ENCODE results near the gene CLDN2.
"Not testable (repeated sequence)": the region's sequence is repeated elsewhere in the genome, so short reads cannot be mapped to it uniquely, and the experiment has no call there.

The CLDN2 gene, protein sequence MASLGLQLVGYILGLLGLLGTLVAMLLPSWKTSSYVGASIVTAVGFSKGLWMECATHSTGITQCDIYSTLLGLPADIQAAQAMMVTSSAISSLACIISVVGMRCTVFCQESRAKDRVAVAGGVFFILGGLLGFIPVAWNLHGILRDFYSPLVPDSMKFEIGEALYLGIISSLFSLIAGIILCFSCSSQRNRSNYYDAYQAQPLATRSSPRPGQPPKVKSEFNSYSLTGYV

DNA sequence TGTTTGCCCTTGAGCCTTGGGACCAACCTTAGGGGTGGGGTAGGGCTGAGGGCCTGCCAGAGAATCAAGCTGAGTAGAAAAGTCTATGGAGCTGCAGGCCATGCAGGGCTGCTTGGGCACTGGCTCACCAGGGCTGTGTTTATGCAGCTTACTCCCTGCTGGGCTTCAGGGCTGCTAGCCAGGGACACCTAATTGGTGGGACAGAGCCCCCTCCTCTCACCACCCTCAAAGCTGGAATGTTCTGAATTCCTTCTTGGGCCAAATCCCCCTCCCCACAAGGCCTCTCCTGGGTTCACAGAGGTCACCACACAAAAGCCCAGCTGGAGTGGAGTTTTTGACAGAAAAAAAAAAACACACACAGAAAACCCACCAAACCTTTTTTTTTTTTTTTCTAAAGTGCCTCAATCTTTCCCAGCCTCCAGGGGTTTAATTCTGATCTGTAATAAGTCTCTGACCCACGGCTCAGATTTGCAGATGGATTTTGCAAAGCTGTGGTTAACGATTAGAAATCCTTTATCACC, at the start of gene CLDN2:
TSS of gene CLDN2 (plus strand) at position 471 of the 521 bp plus-strand sequence. CDS start 7,827 bp downstream, outside the sequence.
- DNase-seq (ENCODE audit: low spot score), result no peak

DNA sequence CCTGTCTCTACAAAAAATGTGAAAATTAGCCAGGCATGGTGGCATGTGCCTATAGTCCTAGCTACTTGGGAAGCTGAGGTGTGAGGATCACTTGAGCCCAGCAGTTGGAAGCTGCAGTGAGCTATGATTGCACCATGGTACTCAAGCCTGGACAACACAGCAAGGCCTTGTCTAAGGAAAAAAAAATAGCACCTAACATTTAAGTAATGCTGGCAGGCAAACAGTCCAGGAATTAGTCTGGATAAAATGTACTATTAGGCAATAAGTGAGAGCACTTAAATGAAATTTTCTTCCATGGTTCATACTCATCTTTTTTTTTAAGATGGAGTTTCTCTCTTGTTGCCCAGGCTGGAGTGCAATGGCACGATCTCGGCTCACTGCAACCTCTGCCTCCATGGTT, 47.4 kb upstream of the CLDN2 start:
- DNase-seq (ENCODE audit: low spot score), result not testable (repeated sequence)

DNA sequence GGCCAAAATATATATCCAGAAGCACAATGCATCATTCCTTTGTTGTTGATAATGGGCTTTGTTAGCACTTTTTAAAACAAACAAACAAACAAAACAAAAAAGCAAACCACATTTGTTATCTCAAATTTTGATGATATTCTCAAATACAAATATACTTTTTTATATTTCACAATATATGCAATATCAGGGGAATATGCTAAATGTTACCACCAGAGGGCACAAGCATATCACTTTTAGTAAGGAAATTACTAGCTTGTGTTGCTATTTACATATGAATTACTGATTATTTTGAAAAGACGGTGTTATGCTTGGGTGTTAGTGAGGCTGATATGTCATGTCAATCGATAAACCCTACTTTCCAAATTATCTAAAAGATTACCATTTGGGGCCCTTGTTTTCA, 46.1 kb upstream of the CLDN2 start:
- DNase-seq (ENCODE audit: low spot score), result no peak

DNA sequence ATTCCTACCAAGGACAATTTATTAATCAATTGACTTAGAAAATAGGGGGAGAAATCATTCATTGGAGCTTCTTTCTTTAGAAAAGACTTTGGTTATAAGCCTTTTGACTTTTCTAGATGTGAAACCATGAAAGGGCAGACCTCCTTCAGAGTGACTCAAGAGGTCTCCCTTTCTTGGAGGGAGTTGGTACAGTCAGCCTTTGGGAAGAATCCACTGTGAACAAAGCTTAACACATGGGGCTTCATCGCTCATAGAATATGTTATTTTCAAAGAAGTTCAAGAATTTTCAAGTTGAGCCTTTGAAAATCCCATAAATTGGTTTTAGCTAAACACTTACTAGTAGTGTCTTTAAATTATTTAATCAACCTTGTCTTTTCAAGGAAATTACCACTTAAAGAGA, 45.1 kb upstream of the CLDN2 start:
- no peak for DNase-seq (ENCODE audit: low spot score)

DNA sequence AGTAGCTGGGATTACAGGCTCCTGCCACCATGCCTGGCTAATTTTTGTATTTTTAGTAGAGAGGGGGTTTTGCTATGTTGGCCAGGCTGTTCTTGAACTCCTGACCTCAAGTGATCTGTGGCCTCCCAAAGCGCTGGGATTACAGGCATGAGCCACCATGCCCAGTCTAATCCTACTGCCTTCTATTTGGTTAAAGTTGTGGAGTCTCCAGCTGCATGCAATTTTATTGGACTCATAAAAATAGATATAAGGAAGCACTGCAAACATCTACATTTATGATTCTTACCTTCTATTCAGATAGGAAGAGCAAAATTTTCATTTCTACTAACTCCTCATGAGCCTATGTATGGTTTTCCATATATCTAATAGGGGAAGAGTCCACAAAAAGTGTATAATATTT, 30.7 kb upstream of the CLDN2 start:
- no peak for DNase-seq (ENCODE audit: low spot score)

DNA sequence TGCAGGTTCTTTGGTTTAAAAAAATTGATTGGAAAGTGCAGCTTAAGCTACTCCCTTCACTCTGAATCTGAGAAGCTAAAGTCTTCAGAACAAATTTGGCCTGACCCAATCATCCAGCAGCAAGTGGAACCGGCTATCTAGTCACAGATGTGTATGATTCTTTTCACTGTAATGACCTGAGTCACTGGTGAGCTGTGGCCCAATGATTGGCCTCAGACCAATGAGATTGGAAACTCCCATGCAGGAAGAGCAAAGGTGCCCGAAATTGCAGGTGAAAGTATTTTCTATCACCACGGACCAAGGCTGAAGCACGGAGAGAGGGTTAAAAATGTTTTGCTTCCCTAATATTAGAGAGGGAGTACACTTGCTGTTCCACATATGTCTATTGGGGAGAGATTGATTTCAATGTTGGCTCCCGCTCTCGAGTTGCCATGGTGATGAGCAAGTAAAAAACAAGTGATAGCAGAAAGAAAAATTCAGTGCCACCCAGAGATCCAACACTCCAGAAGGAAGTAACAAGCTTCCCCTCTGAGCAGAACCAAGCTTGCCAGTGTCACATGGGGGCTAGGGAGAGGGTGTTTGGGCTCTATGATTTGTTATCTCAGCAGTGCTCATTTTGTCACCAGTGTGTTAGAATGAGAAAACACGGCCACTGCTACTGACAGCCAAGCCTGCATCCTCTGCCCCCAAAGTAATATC, 28.3 kb upstream of the CLDN2 start:
- DNase-seq (ENCODE audit: low spot score), result no peak

DNA sequence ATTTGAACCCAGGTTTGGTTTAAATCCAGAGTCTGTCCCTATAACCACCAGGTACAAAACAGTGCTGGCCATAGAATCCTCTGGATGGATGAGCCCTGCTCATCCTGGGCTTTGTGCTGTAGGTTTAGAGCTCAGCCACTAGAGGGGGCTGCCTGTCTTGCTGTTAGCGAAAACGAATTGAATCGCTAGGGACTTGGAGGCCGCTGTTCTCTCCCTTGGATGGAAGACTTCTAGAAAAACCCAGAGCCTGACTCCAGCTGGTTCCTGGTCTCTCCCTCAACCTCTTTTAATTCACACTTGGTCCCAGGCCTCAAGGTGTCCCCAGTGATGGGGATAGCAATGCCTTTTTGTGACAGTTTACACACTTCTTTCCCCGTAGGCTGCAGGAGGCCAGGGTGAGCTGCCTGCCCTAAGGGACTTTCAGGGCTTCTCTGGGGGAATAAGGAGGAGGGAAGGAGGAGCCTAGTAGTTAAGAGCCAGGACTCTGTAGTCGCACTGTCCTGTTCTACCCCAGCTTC, 25.8 kb upstream of the CLDN2 start:
- DNase-seq (ENCODE audit: low spot score), result peak; percentile 49

DNA sequence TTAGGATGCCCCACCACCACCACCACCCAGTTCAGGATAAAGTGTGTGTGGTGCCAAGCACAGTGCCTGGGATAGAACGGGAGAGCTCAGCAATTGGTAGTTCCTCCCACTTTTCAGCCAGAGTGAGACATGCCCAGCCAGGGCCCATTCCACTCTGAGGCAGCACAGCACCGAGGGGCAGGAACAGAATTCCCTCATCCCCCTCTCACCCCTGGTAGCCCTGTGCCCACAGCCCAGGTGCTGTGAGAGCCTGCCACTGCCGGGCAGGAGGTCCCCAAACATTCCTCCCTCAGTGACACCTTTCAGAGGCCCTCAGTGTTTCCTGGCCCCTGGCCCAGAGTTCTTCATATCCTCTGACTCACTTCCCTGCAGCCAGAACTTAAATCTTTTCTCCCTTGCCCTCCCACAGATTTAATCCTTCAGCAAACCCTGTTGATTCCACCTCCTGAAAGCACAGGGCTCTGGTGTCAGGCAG, 25.2 kb upstream of the CLDN2 start:
- DNase-seq (ENCODE audit: low spot score), result peak; percentile 15

DNA sequence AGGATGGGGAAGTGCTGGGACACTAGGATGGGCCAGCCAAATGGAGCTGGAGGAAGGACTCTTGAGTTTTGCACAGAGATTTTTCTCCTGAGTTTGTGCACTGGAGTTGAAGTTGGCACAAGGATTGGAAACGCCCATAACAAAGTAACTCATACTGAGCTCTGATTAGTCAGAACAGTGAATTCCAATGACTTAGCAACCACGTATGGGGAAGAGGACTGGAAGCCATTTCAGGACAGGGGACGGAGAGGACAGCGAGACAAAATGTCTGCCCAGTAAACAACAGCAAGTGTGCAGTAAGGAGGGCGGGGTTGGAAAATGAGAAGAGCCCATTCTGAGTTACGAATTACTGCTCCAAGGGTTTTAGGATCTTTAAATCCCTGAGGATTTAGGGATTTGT, 22.9 kb upstream of the CLDN2 start:
- no peak for DNase-seq (ENCODE audit: low spot score)

DNA sequence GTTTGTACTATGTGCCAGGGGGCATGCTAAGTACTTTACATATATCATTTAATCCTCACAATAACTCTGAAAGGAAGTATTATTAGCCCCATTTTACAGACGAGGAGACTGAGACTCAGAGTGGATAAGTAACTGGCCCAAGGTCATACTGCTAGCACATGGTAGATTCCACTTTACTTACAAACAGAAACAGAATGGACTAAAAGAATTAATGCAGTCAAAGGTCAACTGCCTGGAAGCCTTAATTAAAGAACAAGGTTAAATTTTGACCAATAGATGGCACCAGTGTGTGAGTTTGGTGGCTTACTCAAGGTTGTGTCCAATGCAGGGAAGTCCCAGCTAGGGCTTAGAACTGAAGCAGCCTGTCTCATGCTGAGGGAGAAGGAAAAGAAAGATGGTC, 21.7 kb upstream of the CLDN2 start:
- DNase-seq (ENCODE audit: low spot score), result peak; percentile 20

DNA sequence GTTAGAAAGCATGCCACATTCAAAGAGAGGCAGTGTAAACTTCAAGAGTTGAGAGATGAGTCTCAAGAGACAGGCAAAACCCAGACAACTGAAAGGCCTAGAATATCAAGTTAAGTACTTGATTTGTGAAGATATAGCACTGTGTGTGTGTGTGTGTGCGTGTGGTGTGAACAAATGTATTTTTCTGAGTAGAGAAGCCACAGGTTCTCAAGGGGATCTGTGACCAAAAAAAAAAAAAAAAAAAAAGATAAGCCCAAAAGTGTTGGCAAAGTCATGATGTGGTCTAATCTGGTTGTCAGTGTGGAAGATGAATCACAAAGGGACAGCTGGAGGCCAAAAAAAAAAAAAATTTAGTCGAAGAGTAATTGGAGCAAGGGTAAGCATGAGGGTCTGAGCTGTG, 20.9 kb upstream of the CLDN2 start:
- DNase-seq (ENCODE audit: low spot score), result no peak

DNA sequence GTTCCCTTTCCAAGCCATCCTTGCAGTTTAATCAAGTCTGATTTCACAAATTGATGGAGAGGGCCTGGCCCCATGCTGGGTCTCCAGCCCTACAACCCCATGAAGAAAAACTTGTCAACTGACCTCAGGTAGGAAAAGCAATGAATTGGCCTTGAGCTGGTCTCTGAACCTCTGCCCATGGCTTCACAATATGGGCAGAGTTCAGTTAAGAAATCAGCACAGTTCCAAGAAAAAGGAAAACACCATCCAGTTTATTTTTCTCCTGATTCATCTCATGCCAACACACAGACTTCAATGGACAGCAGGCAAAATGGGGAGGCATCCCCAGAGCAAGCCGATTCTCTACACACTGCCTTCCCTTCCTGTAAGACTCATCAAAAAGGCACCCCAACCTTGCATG, 20.4 kb upstream of the CLDN2 start:
- DNase-seq (ENCODE audit: low spot score), result no peak

DNA sequence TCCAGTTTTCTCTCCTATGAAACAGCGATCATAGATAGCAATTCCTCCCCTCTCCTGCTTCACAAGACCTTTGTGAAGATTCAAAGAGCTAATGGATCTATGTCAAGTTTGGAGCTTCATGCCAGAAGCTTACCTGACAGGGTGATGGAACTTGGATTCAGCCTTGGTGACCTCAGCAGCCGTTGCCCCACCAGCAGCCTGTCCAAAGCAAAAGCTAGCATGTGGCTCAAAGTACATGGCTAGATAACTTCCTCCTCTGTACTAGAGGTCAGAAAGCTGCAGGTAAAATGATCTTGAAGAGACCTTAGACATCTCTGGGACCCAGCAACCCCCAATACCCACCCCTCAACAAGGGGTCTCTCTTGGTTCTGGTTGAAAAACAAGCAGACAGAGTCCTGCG, 18.9 kb upstream of the CLDN2 start:
- DNase-seq (ENCODE audit: low spot score), result no peak

DNA sequence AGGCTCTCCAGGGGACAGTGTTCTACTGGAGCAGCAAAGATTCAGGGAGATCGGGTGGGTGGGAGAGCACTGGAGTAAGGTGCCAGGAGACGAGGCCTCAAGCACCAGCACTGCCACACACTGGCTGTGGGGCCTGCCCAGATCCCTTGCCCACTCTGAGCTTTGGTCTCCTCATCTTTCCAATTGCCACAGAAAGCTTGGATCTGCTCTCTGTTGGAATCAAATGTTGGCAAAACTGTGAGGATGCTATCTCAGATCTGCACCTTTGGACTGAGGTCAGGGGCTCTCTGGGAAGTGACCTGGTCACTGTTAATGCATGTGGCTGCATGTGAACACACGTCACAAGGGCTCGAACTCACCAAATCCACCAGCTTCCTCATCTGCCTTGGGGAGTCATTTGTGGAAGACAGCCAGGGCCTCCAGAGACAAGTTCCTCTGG, 18.4 kb upstream of the CLDN2 start:
- DNase-seq (ENCODE audit: low spot score), result no peak

DNA sequence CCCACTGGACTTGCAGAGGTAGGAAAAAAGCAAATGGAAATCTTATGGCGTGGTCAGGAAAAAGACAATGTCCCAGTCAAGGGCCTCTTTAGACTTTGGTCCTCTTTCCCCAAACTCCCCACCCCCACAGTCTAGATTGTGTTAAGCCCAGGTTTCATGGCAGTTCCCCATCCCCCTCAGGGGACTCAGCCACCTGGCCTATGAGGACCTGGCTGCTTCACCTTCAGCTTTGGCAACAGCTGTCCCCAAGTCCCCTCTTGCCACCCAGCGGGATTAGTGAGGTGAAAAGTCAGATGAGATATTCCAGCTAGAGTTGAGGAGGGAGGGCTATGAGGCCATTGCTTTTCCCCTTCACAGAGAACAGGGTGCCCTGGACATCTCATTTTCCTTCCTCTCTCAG, 17.5 kb upstream of the CLDN2 start:
- DNase-seq (ENCODE audit: low spot score), result no peak

DNA sequence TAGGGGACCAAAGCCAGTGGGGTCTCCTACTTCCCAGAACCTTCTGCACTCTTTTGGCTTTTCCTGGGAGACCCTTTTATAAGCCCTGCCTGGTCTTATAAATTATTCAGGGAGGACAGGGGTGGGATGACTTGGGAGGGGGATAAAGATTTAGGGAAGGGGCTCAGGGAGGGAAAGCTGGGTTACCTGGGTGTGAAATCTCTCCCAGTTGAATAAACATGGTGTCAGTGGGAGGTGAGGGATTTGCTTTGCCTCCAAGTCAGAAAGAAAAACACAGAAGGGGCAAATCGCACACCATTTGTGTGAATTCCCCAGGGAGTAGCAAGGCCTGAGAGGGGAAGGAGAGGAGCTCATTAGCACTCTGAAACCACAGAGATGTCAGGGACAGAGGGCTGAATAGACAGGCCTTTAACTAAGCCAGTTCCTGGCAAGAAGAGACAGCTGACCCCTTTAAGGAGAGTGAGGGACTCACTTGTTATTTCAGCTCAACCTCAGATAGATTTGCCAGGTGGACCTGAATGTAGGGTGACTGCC, 16.8 kb upstream of the CLDN2 start, which contains the start of gene RIPPLY1:
TSS of gene RIPPLY1 (minus strand) at position 51 of the 534 bp plus-strand sequence. CDS start 54 bp downstream, outside the sequence.
- DNase-seq (ENCODE audit: low spot score), result no peak

DNA sequence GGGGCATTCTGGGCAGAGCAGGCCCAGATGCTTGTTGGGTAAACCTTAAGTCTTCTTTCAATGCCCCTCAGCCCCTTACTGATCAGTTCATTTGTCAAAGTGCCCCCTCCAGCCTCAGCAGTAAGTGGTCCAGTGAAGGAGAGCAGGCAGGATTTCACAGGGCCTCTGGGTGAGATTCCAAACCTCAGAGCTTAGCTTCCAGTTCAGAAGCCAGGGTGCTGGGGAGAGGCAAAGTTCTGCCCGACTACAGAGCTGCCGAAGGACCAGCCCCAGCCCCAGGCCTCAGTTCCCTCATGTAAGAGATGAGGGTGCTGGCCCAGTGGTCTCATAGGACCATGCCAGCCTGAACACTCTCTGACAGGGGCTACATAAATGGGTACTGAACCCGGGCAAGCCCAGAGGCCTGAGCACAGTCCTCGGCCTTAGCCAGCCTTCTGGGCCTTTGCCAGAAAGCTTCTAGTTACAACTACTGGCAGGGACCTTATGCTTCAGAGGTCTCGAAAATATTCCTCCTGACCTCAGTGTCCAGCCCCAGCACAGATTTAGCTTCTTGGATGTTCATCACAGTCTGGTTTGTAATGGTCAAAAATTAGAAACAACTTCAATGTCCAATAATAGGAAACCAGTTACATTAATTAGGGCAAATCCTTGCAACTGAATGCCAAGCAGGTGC, 16.2 kb upstream of the CLDN2 start:
- DNase-seq (ENCODE audit: low spot score), result no peak

DNA sequence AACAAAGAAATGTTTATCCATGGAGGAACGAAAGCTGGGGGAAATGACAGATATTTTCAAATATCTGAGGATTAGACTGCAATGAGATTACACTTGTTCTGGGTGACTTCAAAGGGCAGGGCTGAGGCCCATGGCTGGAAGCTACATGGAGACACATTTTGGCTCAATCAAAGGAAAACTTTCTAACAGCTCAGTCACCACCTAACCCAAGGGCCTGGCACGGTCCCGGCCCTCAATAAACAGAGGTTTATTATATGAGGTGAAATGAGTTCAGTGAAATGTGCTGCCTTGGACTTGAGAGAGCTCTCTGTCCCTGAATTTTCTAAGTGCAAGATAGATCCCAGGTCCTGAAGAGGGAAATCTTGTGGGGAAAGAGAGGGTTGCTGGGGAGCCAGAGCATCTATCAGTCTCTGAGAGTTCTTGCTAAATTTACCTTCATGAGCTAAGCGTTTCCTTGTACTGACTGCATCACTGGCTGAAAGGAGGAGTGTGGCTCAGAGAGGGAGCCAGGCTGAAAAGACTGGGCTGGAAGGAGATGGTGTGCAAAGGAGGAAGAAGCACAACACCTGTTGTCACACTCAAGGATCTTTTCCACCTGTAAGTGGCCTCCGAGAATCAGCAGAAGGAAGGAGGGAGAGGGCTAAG, 15.0 kb upstream of the CLDN2 start:
- no peak for DNase-seq (ENCODE audit: low spot score)

DNA sequence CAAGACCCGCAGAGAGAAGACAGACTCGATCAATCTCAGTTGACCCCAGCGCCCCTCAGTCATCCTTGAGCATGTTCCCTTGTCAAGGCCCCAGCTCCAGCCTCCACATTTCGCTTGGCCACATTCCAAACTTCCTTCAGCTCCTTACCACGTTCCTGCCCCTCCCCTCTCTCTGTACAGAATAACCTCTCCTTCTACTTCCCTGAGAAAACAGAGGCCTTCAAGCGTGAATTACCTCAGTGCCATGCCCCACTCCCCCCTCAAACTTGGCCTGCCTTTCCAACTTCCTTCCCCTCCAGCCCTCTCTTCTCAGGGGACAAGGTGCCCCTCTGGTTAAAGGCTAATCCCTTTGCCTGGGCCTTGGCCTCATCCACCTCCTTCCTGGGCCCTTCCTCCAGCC, 13.8 kb upstream of the CLDN2 start:
- DNase-seq (ENCODE audit: low spot score), result no peak

DNA sequence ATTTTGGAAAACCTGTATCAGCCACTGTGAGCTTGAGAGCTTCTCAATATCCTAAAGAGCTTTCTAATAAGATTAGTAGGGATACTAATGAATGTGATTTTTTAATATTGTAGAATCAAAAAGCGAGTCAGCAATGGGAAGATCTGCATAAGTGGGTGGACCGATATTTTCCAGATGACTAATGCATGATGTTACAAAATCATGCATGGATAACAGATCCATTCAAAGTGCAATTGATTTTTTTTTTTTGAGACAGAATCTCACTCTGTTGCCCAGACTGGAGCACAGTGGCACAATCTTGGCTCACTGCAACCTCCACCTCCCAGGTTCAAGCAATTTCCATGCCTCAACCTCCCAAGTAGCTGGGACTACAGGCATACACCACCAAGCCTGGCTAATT, 7.3 kb upstream of the CLDN2 start:
- DNase-seq (ENCODE audit: low spot score), result no peak

DNA sequence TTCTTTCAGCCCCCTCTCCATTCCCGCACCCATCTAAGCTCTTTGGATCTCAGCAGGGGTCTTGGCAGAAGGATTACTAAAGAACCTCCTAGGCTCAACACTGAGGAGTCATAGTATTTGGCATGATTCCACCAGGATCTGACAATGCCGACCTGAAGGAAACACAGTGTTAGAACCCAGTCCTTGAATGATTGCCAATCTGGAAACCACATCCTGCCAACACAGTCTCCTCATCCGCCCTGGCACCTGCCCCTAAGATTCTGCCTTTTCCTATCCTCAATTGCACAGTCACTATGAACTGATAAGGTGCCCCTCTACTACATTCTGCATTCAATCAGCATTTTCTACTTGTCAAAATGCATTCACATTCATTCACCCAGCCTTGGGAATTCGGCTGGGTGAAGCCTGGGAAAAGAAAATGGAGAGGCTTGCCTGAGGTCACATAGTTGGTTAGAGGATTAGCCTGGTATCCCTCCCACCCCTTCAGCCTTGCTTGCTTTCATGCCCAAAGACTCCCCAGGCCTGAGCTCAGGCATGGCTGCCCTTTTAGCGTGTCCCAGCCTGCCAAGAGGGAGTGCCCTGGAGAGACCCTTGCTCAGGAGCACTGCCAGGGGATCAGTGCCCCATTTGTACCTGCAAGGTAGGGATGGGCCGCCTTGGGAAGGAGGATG, 2.2 kb upstream of the CLDN2 start:
- DNase-seq (ENCODE audit: low spot score), result no peak

All from hepatic stellate cell (primary cell).